ENCODE results near the gene SIX5.

- TF ChIP-seq CTCF (conservative IDR thresholded peaks at IDR 0.05; ENCODE audit: low read length), result no peak
- no peak for TF ChIP-seq EZH2phosphoT487 (IDR thresholded peaks at IDR 0.05; ENCODE audit: borderline replicate concordance, low read depth, low read length)
These were observed 48.8 kb upstream of the SIX5 start for GRCh38 chr19:45817725-45818301.
